ENCODE data around the gene DNAH14. TPM values are rescaled to one million over a fixed set of nuclear protein-coding genes. Genes with fewer than 3 reads are reported as not detected.

Gene DNAH14
- total RNA-seq, 4 donors from 2014 or later: 4.1 to 84.0 (median 11.4) TPM

- peaks cover 0 to 5% of the 10 kb centered on the region in 2 donors for H3K9me3 ChIP-seq
- intact Hi-C loops (cut with DNase I; ENCODE audit: low total_unique reads): no loop called here
- H3K4me3 ChIP-seq: no peak overlapping the region
- no peak overlapping the region for H3K27ac ChIP-seq
- no peaks in the 10 kb centered on the region for H3K27me3 ChIP-seq
- H3K36me3 ChIP-seq: no peaks in the 10 kb centered on the region
- WGBS, 2 donors (ENCODE audit: low coverage in 1 of 2): 70 to 76% methylated on average over 5 of the region's 5 CpGs
- TF ChIP-seq POLR2A (IDR thresholded peaks at IDR 0.05): no peak
- no peak for TF ChIP-seq POLR2AphosphoS5 (IDR thresholded peaks at IDR 0.05)
- TF ChIP-seq EP300 (IDR thresholded peaks at IDR 0.05; ENCODE audit: low read depth): no peak
- no peak for TF ChIP-seq CTCF (IDR thresholded peaks at IDR 0.05)
- H3K4me1 ChIP-seq: no peaks in the 10 kb centered on the region
- in situ Hi-C loops (cut with MboI; ENCODE audit: low pct_ligation_motif_present in 1 of 4, low pct_unique_long_range_greater_than_20kb in 1 of 4, low sequenced_read_pairs in 3 of 4): no loop called here
- DNase-seq: no peak
Measured at GRCh38 chr1:224901087-224901810, 28.2 kb upstream of the DNAH14 start.

GRCh38 chr1:224903955-224904354 lies 25.5 kb upstream of the DNAH14 start:
- no peak overlapping the region for H3K4me3 ChIP-seq
- in situ Hi-C loops (cut with MboI; ENCODE audit: low pct_ligation_motif_present in 1 of 4, low pct_unique_long_range_greater_than_20kb in 1 of 4, low sequenced_read_pairs in 3 of 4): no loop called here
- H3K36me3 ChIP-seq: no peaks in the 10 kb centered on the region
- no peaks in the 10 kb centered on the region for H3K27me3 ChIP-seq
- no peaks in the 10 kb centered on the region for H3K9me3 ChIP-seq
- DNase-seq: no peak
- no peak overlapping the region for H3K27ac ChIP-seq
- intact Hi-C loops (cut with DNase I; ENCODE audit: low total_unique reads): no loop called here
- TF ChIP-seq EP300 (IDR thresholded peaks at IDR 0.05; ENCODE audit: low read depth) (no peak), CTCF (IDR thresholded peaks at IDR 0.05) (no peak), POLR2A (IDR thresholded peaks at IDR 0.05) (no peak), POLR2AphosphoS5 (IDR thresholded peaks at IDR 0.05) (no peak)
- H3K4me1 ChIP-seq: no peaks in the 10 kb centered on the region
- WGBS, 2 donors (ENCODE audit: low coverage in 1 of 2): 67 to 71% methylated on average over 1 to 2 of the region's 2 CpGs

GRCh38 chr1:224906340-224906739 lies 23.1 kb upstream of the DNAH14 start:
- in situ Hi-C loops (cut with MboI; ENCODE audit: low pct_ligation_motif_present in 1 of 4, low pct_unique_long_range_greater_than_20kb in 1 of 4, low sequenced_read_pairs in 3 of 4) (no loop called here), intact Hi-C loops (cut with DNase I; ENCODE audit: low total_unique reads) (no loop called here)
- WGBS, 2 donors (ENCODE audit: low coverage in 1 of 2): 71 to 86% methylated on average over 1 of the region's 1 CpG

GRCh38 chr1:224911217-224911616 lies 18.3 kb upstream of the DNAH14 start:
- no peak overlapping the region for H3K27ac ChIP-seq
- in situ Hi-C loops (cut with MboI; ENCODE audit: low pct_ligation_motif_present in 1 of 4, low pct_unique_long_range_greater_than_20kb in 1 of 4, low sequenced_read_pairs in 3 of 4) (loop anchor here in 1 of 4 donors (10.0 kb wide), 1 partner anchor 396 kb away; no protein-coding TSS in a partner anchor), intact Hi-C loops (cut with DNase I; ENCODE audit: low total_unique reads) (no loop called here)
- no peaks in the 10 kb centered on the region for H3K27me3 ChIP-seq
- H3K9me3 ChIP-seq: peaks cover 11 to 18% of the 10 kb centered on the region in 2 donors
- no peaks in the 10 kb centered on the region for H3K36me3 ChIP-seq
- DNase-seq: no peak
- TF ChIP-seq POLR2AphosphoS5 (IDR thresholded peaks at IDR 0.05): no peak
- TF ChIP-seq CTCF (IDR thresholded peaks at IDR 0.05): no peak
- TF ChIP-seq POLR2A (IDR thresholded peaks at IDR 0.05): no peak
- TF ChIP-seq EP300 (IDR thresholded peaks at IDR 0.05; ENCODE audit: low read depth): no peak
- no peaks in the 10 kb centered on the region for H3K4me1 ChIP-seq
- H3K4me3 ChIP-seq: no peak overlapping the region

More at GRCh38 chr1:224906340-224906739, 23.1 kb upstream of the DNAH14 start:
- no peak for DNase-seq
- Histone ChIP-seq H3K4me1 (no peaks in the 10 kb centered on the region), H3K27me3 (no peaks in the 10 kb centered on the region), H3K4me3 (no peak overlapping the region), H3K27ac (no peak overlapping the region), H3K36me3 (no peaks in the 10 kb centered on the region), H3K9me3 (peaks cover 0 to 2% of the 10 kb centered on the region in 2 donors)
- TF ChIP-seq EP300 (IDR thresholded peaks at IDR 0.05; ENCODE audit: low read depth): no peak
- TF ChIP-seq CTCF (IDR thresholded peaks at IDR 0.05): no peak
- TF ChIP-seq POLR2A (IDR thresholded peaks at IDR 0.05): no peak
- no peak for TF ChIP-seq POLR2AphosphoS5 (IDR thresholded peaks at IDR 0.05)
